ENCODE results near the gene AQP12A. TPM values are rescaled to one million over a fixed set of nuclear protein-coding genes. Genes with fewer than 3 reads are reported as not detected.

The AQP12A gene
- total RNA-seq, 1 experiment from 2014 or later = not detected

GRCh38 chr2:240644859-240645301 is 46.8 kb upstream of the AQP12A start:
- intact Hi-C loops (cut with micrococcal nuclease; ENCODE audit: unreplicated experiment) = no loop called here
- no peak overlapping the region for H3K27ac ChIP-seq (ENCODE audit: low read length)
- in situ Hi-C loops (cut with HindIII; ENCODE audit: low pct_unique_long_range_greater_than_20kb, low sequenced_read_pairs) = no loop called here
- CTCF ChIA-PET = no interaction called here
- no peak overlapping the region for H3K4me3 ChIP-seq (ENCODE audit: low read depth in 2 of 2, low read length in 2 of 2)
- no peak for ATAC-seq
- no peaks in the 10 kb centered on the region for H3K4me1 ChIP-seq (ENCODE audit: control insufficient read depth, insufficient read depth, low read length)
- DNase-seq (ENCODE audit: low read depth, low spot score) = no peak
- H3K27me3 ChIP-seq (ENCODE audit: control insufficient read depth, insufficient read depth, low read length) = peaks cover 4% of the 10 kb centered on the region
- no peaks in the 10 kb centered on the region for H3K9me3 ChIP-seq (ENCODE audit: control insufficient read depth, insufficient read depth, low read depth, low read length)
- TF ChIP-seq POLR2AphosphoS5 (IDR thresholded peaks at IDR 0.05; ENCODE audit: low read depth, low read length) = no peak
- TF ChIP-seq, protein P1, sequence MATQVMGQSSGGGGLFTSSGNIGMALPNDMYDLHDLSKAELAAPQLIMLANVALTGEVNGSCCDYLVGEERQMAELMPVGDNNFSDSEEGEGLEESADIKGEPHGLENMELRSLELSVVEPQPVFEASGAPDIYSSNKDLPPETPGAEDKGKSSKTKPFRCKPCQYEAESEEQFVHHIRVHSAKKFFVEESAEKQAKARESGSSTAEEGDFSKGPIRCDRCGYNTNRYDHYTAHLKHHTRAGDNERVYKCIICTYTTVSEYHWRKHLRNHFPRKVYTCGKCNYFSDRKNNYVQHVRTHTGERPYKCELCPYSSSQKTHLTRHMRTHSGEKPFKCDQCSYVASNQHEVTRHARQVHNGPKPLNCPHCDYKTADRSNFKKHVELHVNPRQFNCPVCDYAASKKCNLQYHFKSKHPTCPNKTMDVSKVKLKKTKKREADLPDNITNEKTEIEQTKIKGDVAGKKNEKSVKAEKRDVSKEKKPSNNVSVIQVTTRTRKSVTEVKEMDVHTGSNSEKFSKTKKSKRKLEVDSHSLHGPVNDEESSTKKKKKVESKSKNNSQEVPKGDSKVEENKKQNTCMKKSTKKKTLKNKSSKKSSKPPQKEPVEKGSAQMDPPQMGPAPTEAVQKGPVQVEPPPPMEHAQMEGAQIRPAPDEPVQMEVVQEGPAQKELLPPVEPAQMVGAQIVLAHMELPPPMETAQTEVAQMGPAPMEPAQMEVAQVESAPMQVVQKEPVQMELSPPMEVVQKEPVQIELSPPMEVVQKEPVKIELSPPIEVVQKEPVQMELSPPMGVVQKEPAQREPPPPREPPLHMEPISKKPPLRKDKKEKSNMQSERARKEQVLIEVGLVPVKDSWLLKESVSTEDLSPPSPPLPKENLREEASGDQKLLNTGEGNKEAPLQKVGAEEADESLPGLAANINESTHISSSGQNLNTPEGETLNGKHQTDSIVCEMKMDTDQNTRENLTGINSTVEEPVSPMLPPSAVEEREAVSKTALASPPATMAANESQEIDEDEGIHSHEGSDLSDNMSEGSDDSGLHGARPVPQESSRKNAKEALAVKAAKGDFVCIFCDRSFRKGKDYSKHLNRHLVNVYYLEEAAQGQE (IDR thresholded peaks at IDR 0.05; ENCODE audit: insufficient read depth in 1 of 2, low read depth in 2 of 2, low read length in 1 of 2) = no peak
- no peak for TF ChIP-seq TCF7L2 (IDR thresholded peaks at IDR 0.05; ENCODE audit: low read depth, low read length)
- no peak for TF ChIP-seq SIN3A (IDR thresholded peaks at IDR 0.05; ENCODE audit: borderline replicate concordance, insufficient read depth, low read depth, low read length)
- TF ChIP-seq, protein P2, sequence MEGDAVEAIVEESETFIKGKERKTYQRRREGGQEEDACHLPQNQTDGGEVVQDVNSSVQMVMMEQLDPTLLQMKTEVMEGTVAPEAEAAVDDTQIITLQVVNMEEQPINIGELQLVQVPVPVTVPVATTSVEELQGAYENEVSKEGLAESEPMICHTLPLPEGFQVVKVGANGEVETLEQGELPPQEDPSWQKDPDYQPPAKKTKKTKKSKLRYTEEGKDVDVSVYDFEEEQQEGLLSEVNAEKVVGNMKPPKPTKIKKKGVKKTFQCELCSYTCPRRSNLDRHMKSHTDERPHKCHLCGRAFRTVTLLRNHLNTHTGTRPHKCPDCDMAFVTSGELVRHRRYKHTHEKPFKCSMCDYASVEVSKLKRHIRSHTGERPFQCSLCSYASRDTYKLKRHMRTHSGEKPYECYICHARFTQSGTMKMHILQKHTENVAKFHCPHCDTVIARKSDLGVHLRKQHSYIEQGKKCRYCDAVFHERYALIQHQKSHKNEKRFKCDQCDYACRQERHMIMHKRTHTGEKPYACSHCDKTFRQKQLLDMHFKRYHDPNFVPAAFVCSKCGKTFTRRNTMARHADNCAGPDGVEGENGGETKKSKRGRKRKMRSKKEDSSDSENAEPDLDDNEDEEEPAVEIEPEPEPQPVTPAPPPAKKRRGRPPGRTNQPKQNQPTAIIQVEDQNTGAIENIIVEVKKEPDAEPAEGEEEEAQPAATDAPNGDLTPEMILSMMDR (IDR thresholded peaks at IDR 0.05) = no peak
- no TSS peak for BruUV-seq (replicated peaks)
- no peaks in the 10 kb centered on the region for H3K36me3 ChIP-seq (ENCODE audit: control insufficient read depth, insufficient read depth, low read length)
- POLR2A ChIA-PET = no interaction called here

DNA sequence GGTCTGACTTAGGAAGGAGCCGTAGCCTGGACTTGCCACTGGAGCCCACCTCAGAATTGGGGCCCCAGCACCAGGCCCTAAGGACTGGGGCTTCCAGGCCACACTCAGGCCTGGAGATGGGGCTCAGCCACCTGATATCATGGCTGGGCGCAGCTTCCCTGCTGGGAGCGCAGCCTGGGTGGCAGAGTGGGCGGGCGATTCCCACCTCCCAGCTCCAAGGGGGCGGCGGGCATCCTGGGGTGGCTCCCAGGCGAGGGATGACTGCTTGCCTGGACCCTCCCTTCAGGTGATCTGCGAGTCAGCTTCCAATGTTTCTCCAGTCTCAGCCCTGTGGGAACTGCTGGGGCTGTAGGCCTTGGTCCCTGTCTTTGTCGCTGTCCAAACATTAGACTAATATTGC is 46.3 kb upstream of the AQP12A start:
- Histone ChIP-seq H3K9me3 (ENCODE audit: control insufficient read depth, insufficient read depth, low read depth, low read length) (no peaks in the 10 kb centered on the region), H3K27me3 (ENCODE audit: control insufficient read depth, insufficient read depth, low read length) (peaks cover 8% of the 10 kb centered on the region), H3K27ac (ENCODE audit: low read length) (no peak overlapping the region), H3K4me3 (ENCODE audit: low read depth in 2 of 2, low read length in 2 of 2) (no peak overlapping the region), H3K36me3 (ENCODE audit: control insufficient read depth, insufficient read depth, low read length) (no peaks in the 10 kb centered on the region), H3K4me1 (ENCODE audit: control insufficient read depth, insufficient read depth, low read length) (no peaks in the 10 kb centered on the region)
- intact Hi-C loops (cut with micrococcal nuclease; ENCODE audit: unreplicated experiment) (no loop called here), in situ Hi-C loops (cut with HindIII; ENCODE audit: low pct_unique_long_range_greater_than_20kb, low sequenced_read_pairs) (no loop called here)
- DNase-seq (ENCODE audit: low read depth, low spot score) = no peak
- no TSS peak for BruUV-seq (replicated peaks)
- ChIA-PET POLR2A (no interaction called here), CTCF (no interaction called here)
- ATAC-seq = no peak
- TF ChIP-seq POLR2AphosphoS5 (IDR thresholded peaks at IDR 0.05; ENCODE audit: low read depth, low read length) = no peak
- TF ChIP-seq, protein P2 (IDR thresholded peaks at IDR 0.05) = no peak
- TF ChIP-seq, protein P1 (IDR thresholded peaks at IDR 0.05; ENCODE audit: insufficient read depth in 1 of 2, low read depth in 2 of 2, low read length in 1 of 2) = no peak
- TF ChIP-seq SIN3A (IDR thresholded peaks at IDR 0.05; ENCODE audit: borderline replicate concordance, insufficient read depth, low read depth, low read length) = no peak
- TF ChIP-seq TCF7L2 (IDR thresholded peaks at IDR 0.05; ENCODE audit: low read depth, low read length) = no peak
